HEK293 (cell line): ENCODE measurements around the gene UGT1A9.

Experiments
- CTCF ChIA-PET: fragments of 350-600 bp; formaldehyde crosslinking; extraction: SDS; loops from one replicate; lab custom pipeline; 2021; ENCODE audit warnings: antibody characterized with exemption; lab: Yijun Ruan, JAX
- POLR2A ChIA-PET: fragments of 300-600 bp; formaldehyde crosslinking; extraction: SDS; loops from one replicate; lab custom pipeline; 2020; ENCODE audit warnings: antibody characterized with exemption, inconsistent platforms; lab: Yijun Ruan, JAX
- H3K27ac ChIP-seq: fragments of 200-500 bp; sonication (Bioruptor generic); 2 replicates; pipeline ENCODE4 v1.5.1; 2014; ENCODE audit warnings: low read depth, low read length, control low read depth, inconsistent platforms; ENCODE audit errors: extremely low read depth
- H3K36me3 ChIP-seq, 2 experiments: fragments of 200-500 bp in 1 of 2; sonication (Bioruptor generic) in 1 of 2; 1 replicate in 1 of 2; 2 replicates in 1 of 2; pipeline ENCODE4 v1.5.1; 2014 to 2017; ENCODE audit warnings: inconsistent platforms in 2 of 2, low read length in 2 of 2; ENCODE audit not compliant: control insufficient read depth in 2 of 2, insufficient read depth in 1 of 2
- H3K4me1 ChIP-seq: fragments of 200-500 bp; sonication (Bioruptor generic); 2 replicates; pipeline ENCODE4 v1.5.1; 2014; ENCODE audit warnings: mild to moderate bottlenecking, low read length, inconsistent platforms; ENCODE audit not compliant: control insufficient read depth, insufficient read depth
- H3K4me3 ChIP-seq: 2 replicates; pipeline ENCODE4 v1.5.1; 2011; ENCODE audit warnings: low read depth, mild to moderate bottlenecking, control low read depth, low read length, moderate library complexity
- H3K9me3 ChIP-seq: fragments of 200-500 bp; sonication (Bioruptor generic); 2 replicates; pipeline ENCODE4 v1.5.1; 2014; ENCODE audit warnings: low read depth, low read length, inconsistent platforms; ENCODE audit not compliant: control insufficient read depth, insufficient read depth
- BCL11A ChIP-seq: fragments of 450-650 bp; formaldehyde crosslinking; IDR thresholded peaks from 2 replicates; pipeline ENCODE4 v1.5.1; 2016; ENCODE audit warnings: low read depth, missing biosample characterization, missing genetic modification characterization
- HIC1 ChIP-seq: fragments of 450-650 bp; formaldehyde crosslinking; IDR thresholded peaks from 2 replicates; pipeline ENCODE4 v1.5.1; 2016; ENCODE audit warnings: missing biosample characterization, missing genetic modification characterization
- KLF1 ChIP-seq: fragments of 450-650 bp; formaldehyde crosslinking; IDR thresholded peaks from 2 replicates; pipeline ENCODE4 v1.5.1; 2016; ENCODE audit warnings: missing biosample characterization, missing genetic modification characterization
- OSR2 ChIP-seq: fragments of 450-650 bp; formaldehyde crosslinking; IDR thresholded peaks from 2 replicates; pipeline ENCODE4 v1.5.1; 2016; ENCODE audit warnings: missing biosample characterization, missing genetic modification characterization
- OVOL3 ChIP-seq: fragments of 450-650 bp; formaldehyde crosslinking; IDR thresholded peaks from 2 replicates; pipeline ENCODE4 v1.5.1; 2016; ENCODE audit warnings: missing biosample characterization, missing genetic modification characterization
- RBAK ChIP-seq: fragments of 450-650 bp; formaldehyde crosslinking; IDR thresholded peaks from 2 replicates; pipeline ENCODE4 v1.5.1; 2016; ENCODE audit warnings: missing biosample characterization, missing genetic modification characterization
- SP2 ChIP-seq: fragments of 450-650 bp; formaldehyde crosslinking; IDR thresholded peaks from 2 replicates; pipeline ENCODE4 v1.5.1; 2016; ENCODE audit warnings: missing biosample characterization, missing genetic modification characterization
- ZBTB20 ChIP-seq: fragments of 450-650 bp; formaldehyde crosslinking; IDR thresholded peaks from 2 replicates; pipeline ENCODE4 v1.5.1; 2016; ENCODE audit warnings: missing biosample characterization, missing genetic modification characterization
- ZBTB7A ChIP-seq: fragments of 450-650 bp; formaldehyde crosslinking; IDR thresholded peaks from 2 replicates; pipeline ENCODE4 v1.5.1; 2016; ENCODE audit warnings: low read depth, missing biosample characterization, missing genetic modification characterization
- ZEB2 ChIP-seq: fragments of 450-650 bp; formaldehyde crosslinking; IDR thresholded peaks from 2 replicates; pipeline ENCODE4 v1.5.1; 2016; ENCODE audit warnings: missing biosample characterization, missing genetic modification characterization
- ZFHX2 ChIP-seq: fragments of 450-650 bp; formaldehyde crosslinking; conservative IDR thresholded peaks from 2 replicates; pipeline ENCODE4 v1.5.1; 2016; ENCODE audit warnings: missing biosample characterization, missing genetic modification characterization
- ZIC2 ChIP-seq: fragments of 450-650 bp; formaldehyde crosslinking; IDR thresholded peaks from 2 replicates; pipeline ENCODE4 v1.5.1; 2016; ENCODE audit warnings: missing biosample characterization, missing genetic modification characterization
- ZNF138 ChIP-seq: fragments of 450-650 bp; formaldehyde crosslinking; IDR thresholded peaks from 2 replicates; pipeline ENCODE4 v1.5.1; 2016; ENCODE audit warnings: missing biosample characterization, missing genetic modification characterization, borderline replicate concordance
- ZNF16 ChIP-seq: fragments of 450-650 bp; formaldehyde crosslinking; IDR thresholded peaks from 2 replicates; pipeline ENCODE4 v1.5.1; 2016; ENCODE audit warnings: low read depth, missing biosample characterization, missing genetic modification characterization
- ZNF175 ChIP-seq: fragments of 450-650 bp; formaldehyde crosslinking; IDR thresholded peaks from 2 replicates; pipeline ENCODE4 v1.5.1; 2016; ENCODE audit warnings: missing biosample characterization, missing genetic modification characterization
- ZNF19 ChIP-seq: fragments of 450-650 bp; formaldehyde crosslinking; IDR thresholded peaks from 2 replicates; pipeline ENCODE4; 2016; ENCODE audit warnings: missing biosample characterization, missing genetic modification characterization, low read depth
- ZNF202 ChIP-seq: fragments of 450-650 bp; formaldehyde crosslinking; IDR thresholded peaks from 2 replicates; pipeline ENCODE4 v1.5.1; 2016; ENCODE audit warnings: missing biosample characterization, missing genetic modification characterization, borderline replicate concordance
- ZNF239 ChIP-seq: fragments of 450-650 bp; formaldehyde crosslinking; IDR thresholded peaks from 2 replicates; pipeline ENCODE4 v1.5.1; 2016; ENCODE audit warnings: missing biosample characterization, missing genetic modification characterization
- ZNF311 ChIP-seq: fragments of 450-650 bp; formaldehyde crosslinking; IDR thresholded peaks from 2 replicates; pipeline ENCODE4 v1.5.1; 2017; ENCODE audit warnings: missing biosample characterization, missing genetic modification characterization, borderline replicate concordance
- ZNF335 ChIP-seq: fragments of 450-650 bp; formaldehyde crosslinking; conservative IDR thresholded peaks from 2 replicates; pipeline ENCODE4 v1.5.1; 2016; ENCODE audit warnings: missing biosample characterization, missing genetic modification characterization
- ZNF354C ChIP-seq: fragments of 450-650 bp; formaldehyde crosslinking; IDR thresholded peaks from 2 replicates; pipeline ENCODE4 v1.5.1; 2016; ENCODE audit warnings: missing biosample characterization, missing genetic modification characterization, low read depth, borderline replicate concordance
- ZNF366 ChIP-seq: fragments of 450-650 bp; formaldehyde crosslinking; conservative IDR thresholded peaks from 2 replicates; pipeline ENCODE4 v1.5.1; 2016; ENCODE audit warnings: missing biosample characterization, missing genetic modification characterization
- ZNF391 ChIP-seq: fragments of 450-650 bp; formaldehyde crosslinking; IDR thresholded peaks from 2 replicates; pipeline ENCODE4 v1.5.1; 2016; ENCODE audit warnings: low read depth, missing biosample characterization, missing genetic modification characterization, borderline replicate concordance
- ZNF404 ChIP-seq: fragments of 450-650 bp; formaldehyde crosslinking; IDR thresholded peaks from 2 replicates; pipeline ENCODE4 v1.5.1; 2017; ENCODE audit warnings: missing biosample characterization, missing genetic modification characterization
- ZNF416 ChIP-seq: fragments of 450-650 bp; formaldehyde crosslinking; IDR thresholded peaks from 2 replicates; pipeline ENCODE4 v1.5.1; 2016; ENCODE audit warnings: missing biosample characterization, missing genetic modification characterization
- ZNF510 ChIP-seq: fragments of 450-650 bp; formaldehyde crosslinking; IDR thresholded peaks from 2 replicates; pipeline ENCODE4 v1.5.1; 2018; ENCODE audit warnings: mild to moderate bottlenecking, missing genetic modification characterization, missing biosample characterization; ENCODE audit not compliant: insufficient replicate concordance
- ZNF529 ChIP-seq: fragments of 450-650 bp; formaldehyde crosslinking; IDR thresholded peaks from 2 replicates; pipeline ENCODE4 v1.5.1; 2017; ENCODE audit warnings: missing genetic modification characterization, missing biosample characterization; ENCODE audit not compliant: insufficient replicate concordance
- ZNF530 ChIP-seq: fragments of 450-650 bp; formaldehyde crosslinking; IDR thresholded peaks from 2 replicates; pipeline ENCODE4 v1.5.1; 2016; ENCODE audit warnings: low read depth, missing biosample characterization, missing genetic modification characterization
- ZNF626 ChIP-seq: fragments of 450-650 bp; sonication (Bioruptor Pico); formaldehyde crosslinking; IDR thresholded peaks from 2 replicates; pipeline ENCODE4 v1.5.1; 2018; ENCODE audit warnings: missing biosample characterization, missing genetic modification characterization, inconsistent platforms
- ZNF791 ChIP-seq: fragments of 450-650 bp; formaldehyde crosslinking; IDR thresholded peaks from 2 replicates; pipeline ENCODE4 v1.5.1; 2016; ENCODE audit warnings: missing biosample characterization, missing genetic modification characterization
- ZSCAN5A ChIP-seq: fragments of 450-650 bp; formaldehyde crosslinking; IDR thresholded peaks from 2 replicates; pipeline ENCODE4 v1.5.1; 2016; ENCODE audit warnings: missing biosample characterization, missing genetic modification characterization
- TF ChIP-seq, protein P1 (sequence below): fragments of 450-650 bp; formaldehyde crosslinking; optimal IDR thresholded peaks from 2 replicates; pipeline ENCODE3; 2016; ENCODE audit warnings: missing biosample characterization, mild to moderate bottlenecking, missing genetic modification characterization

UGT1A9 gene

DNA sequence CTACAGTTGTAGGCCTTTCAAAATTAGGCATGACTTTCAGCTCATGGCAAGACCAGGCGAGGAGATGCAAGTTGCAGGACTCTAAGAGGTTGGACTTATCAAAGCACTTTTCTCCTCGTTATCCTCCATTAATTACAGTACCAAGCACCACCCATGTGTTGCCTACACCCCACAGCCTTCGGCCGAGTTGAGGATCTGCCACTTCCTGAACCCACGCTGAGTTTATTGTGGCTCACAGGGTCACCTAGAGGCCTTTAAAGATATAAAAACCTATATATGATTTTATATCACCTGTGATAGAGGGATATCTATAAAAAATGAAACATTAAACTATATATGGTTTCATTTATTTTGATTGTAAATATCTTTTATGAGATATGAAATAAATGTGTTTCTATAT is 32.9 kb upstream of the UGT1A9 start:
- no peak overlapping the region for H3K27ac ChIP-seq
- no peaks in the 10 kb centered on the region for H3K9me3 ChIP-seq

GRCh38 chr2:233639860-233640259 is 31.8 kb upstream of the UGT1A9 start:
- H3K27ac ChIP-seq, result no peak overlapping the region
- CTCF ChIA-PET, result no interaction called here
- POLR2A ChIA-PET, result no interaction called here
- H3K9me3 ChIP-seq, result no peaks in the 10 kb centered on the region
- H3K36me3 ChIP-seq, result no peaks in the 10 kb centered on the region
- no peak for TF ChIP-seq RBAK (tag by site-specific recombination)
- TF ChIP-seq, protein P1, sequence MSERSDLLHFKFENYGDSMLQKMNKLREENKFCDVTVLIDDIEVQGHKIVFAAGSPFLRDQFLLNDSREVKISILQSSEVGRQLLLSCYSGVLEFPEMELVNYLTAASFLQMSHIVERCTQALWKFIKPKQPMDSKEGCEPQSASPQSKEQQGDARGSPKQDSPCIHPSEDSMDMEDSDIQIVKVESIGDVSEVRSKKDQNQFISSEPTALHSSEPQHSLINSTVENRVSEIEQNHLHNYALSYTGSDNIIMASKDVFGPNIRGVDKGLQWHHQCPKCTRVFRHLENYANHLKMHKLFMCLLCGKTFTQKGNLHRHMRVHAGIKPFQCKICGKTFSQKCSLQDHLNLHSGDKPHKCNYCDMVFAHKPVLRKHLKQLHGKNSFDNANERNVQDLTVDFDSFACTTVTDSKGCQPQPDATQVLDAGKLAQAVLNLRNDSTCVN (tag by site-specific recombination), result no peak
- TF ChIP-seq ZFHX2 (tag by site-specific recombination), result no peak
- no peak for TF ChIP-seq ZNF404 (tag by site-specific recombination)
- no peak for TF ChIP-seq ZNF416
- no peak for TF ChIP-seq OVOL3 (tag by site-specific recombination)
- no peak for TF ChIP-seq ZNF239 (tag by site-specific recombination)
- TF ChIP-seq ZNF311 (tag by site-specific recombination), result no peak
- no peak for TF ChIP-seq ZNF626
- no peak for TF ChIP-seq HIC1 (tag by site-specific recombination)
- TF ChIP-seq ZIC2 (tag by site-specific recombination), result no peak
- no peak for TF ChIP-seq SP2 (tag by site-specific recombination)
- TF ChIP-seq ZBTB20 (tag by site-specific recombination), result no peak
- TF ChIP-seq ZNF510 (tag by site-specific recombination), result no peak
- no peak for TF ChIP-seq ZNF16 (tag by site-specific recombination)
- no peak for TF ChIP-seq KLF1 (tag by site-specific recombination)
- TF ChIP-seq ZNF366 (tag by site-specific recombination), result no peak
- no peaks in the 10 kb centered on the region for H3K4me1 ChIP-seq
- H3K4me3 ChIP-seq, result no peak overlapping the region

More for the DNA sequence above, 32.9 kb upstream of the UGT1A9 start:
- Histone ChIP-seq H3K4me3 (no peak overlapping the region), H3K36me3 (no peaks in the 10 kb centered on the region)
- ChIA-PET CTCF (no interaction called here), POLR2A (no interaction called here)
- no peak for TF ChIP-seq ZEB2
- TF ChIP-seq ZBTB7A (tag by site-specific recombination), result no peak
- no peak for TF ChIP-seq ZNF391 (tag by site-specific recombination)
- TF ChIP-seq ZNF16 (tag by site-specific recombination), result no peak
- no peak for TF ChIP-seq ZNF19 (tag by site-specific recombination)
- no peak for TF ChIP-seq ZNF791 (tag by site-specific recombination)
- no peak for TF ChIP-seq ZNF530 (tag by site-specific recombination)
- TF ChIP-seq OSR2 (tag by site-specific recombination), result no peak
- no peak for TF ChIP-seq ZNF175 (tag by site-specific recombination)
- no peak for TF ChIP-seq ZSCAN5A (tag by site-specific recombination)
- no peak for TF ChIP-seq ZNF335 (tag by site-specific recombination)
- TF ChIP-seq BCL11A (tag by site-specific recombination), result no peak
- no peak for TF ChIP-seq ZNF202 (tag by site-specific recombination)
- no peak for TF ChIP-seq ZNF510 (tag by site-specific recombination)
- TF ChIP-seq ZNF138, result no peak
- no peak for TF ChIP-seq ZNF529 (tag by site-specific recombination)
- no peak for TF ChIP-seq ZNF354C
- TF ChIP-seq, all 188 proteins: peak for 0
- no peaks in the 10 kb centered on the region for H3K4me1 ChIP-seq
